Activated CD4-positive, alpha-beta T cell treated with anti-CD3 and anti-CD28 coated beads, Interleukin-2, amount 10 ng/mL, durations not matched to agents 7 days and 5 days (primary cell): ENCODE results near the gene IL36A. TPM values are rescaled to one million over a fixed set of nuclear protein-coding genes. Genes with fewer than 3 reads are reported as not detected.

Experiments used
- total RNA-seq, 2 experiments: library from RNA; stranded (reverse); gene quantifications; one replicate each; pipeline ENCODE4 v1.2.3, GENCODE V29; 2021

Gene IL36A
- total RNA-seq, 2 experiments from 2014 or later, result not detected

Other genes with a start within 250 kb of the IL36A start
- 10 to 100 TPM; 59.1 to 78.1 TPM for gene CKAP2L, start 240.8 kb upstream of the IL36A start, total RNA-seq
- under 1 TPM; 0.17 to 0.21 TPM for gene IL1A, start 221.0 kb upstream of the IL36A start, total RNA-seq
- gene IL1B, start 168.7 kb upstream of the IL36A start, total RNA-seq, result not detected
- not detected for gene IL37, start 94.3 kb upstream of the IL36A start, total RNA-seq
- not detected for gene IL36G, start 27.5 kb upstream of the IL36A start, total RNA-seq
- gene IL36B, start 47.4 kb downstream of the IL36A start, total RNA-seq, result not detected
- gene IL36RN, start 53.7 kb downstream of the IL36A start, total RNA-seq, result not detected
- gene IL1F10, start 62.5 kb downstream of the IL36A start, total RNA-seq, result not detected
- gene IL1RN, start 122.1 kb downstream of the IL36A start, total RNA-seq, result under 1 TPM; 0.37 to 0.48 TPM
- gene PSD4, start 168.5 kb downstream of the IL36A start, total RNA-seq, result 100 to 1,000 TPM; 329 to 335 TPM